Parathyroid adenoma (tissue), 2 donors: Measurements from ENCODE around the gene RNF11.

ENCODE experiments used
- H2AFZ ChIP-seq: fragments of 300-600 bp; sonication (generic); one replicate; pipeline ENCODE4 v1.7.0; 2017; ENCODE audit warnings: antibody characterized with exemption, mild to moderate bottlenecking
- H3K27ac ChIP-seq: fragments of 300-600 bp; sonication (generic); one replicate; pipeline ENCODE4 v1.7.0; 2017
- H3K27me3 ChIP-seq: fragments of 300-600 bp; sonication (generic); one replicate; pipeline ENCODE4 v1.7.0; 2017; ENCODE audit warnings: low read length; ENCODE audit not compliant: control insufficient read depth, insufficient read depth
- H3K36me3 ChIP-seq: fragments of 300-600 bp; sonication (generic); one replicate; pipeline ENCODE4 v1.7.0; 2017; ENCODE audit warnings: low read length; ENCODE audit not compliant: control insufficient read depth, insufficient read depth
- H3K4me1 ChIP-seq: fragments of 300-600 bp; sonication (generic); one replicate; pipeline ENCODE4 v1.7.0; 2017; ENCODE audit warnings: control low read depth
- H3K4me2 ChIP-seq: fragments of 300-600 bp; sonication (generic); one replicate; pipeline ENCODE4 v1.7.0; 2017; ENCODE audit warnings: low read length
- H3K4me3 ChIP-seq: fragments of 300-600 bp; sonication (generic); one replicate; pipeline ENCODE4 v1.7.0; 2017; ENCODE audit warnings: low read depth, low read length
- H3K79me2 ChIP-seq: fragments of 300-600 bp; sonication (generic); one replicate; pipeline ENCODE4 v1.7.0; 2017; ENCODE audit warnings: control low read depth
- H3K9ac ChIP-seq: fragments of 300-600 bp; sonication (generic); one replicate; pipeline ENCODE4 v1.7.0; 2017; ENCODE audit warnings: mild to moderate bottlenecking
- H3K9me3 ChIP-seq: fragments of 300-600 bp; sonication (generic); one replicate; pipeline ENCODE4 v1.7.0; 2017; ENCODE audit warnings: low read length; ENCODE audit not compliant: control insufficient read depth
- CTCF ChIP-seq: fragments of 300-600 bp; sonication (generic); IDR thresholded peaks from one replicate; pipeline ENCODE4 v1.7.0; 2017; ENCODE audit warnings: antibody characterized with exemption, mild to moderate bottlenecking
- donor health status: primary hyperparathyroidism.

The RNF11 gene

GRCh38 chr1:51285055-51285454 is 49.0 kb downstream of the RNF11 start:
- H2AFZ ChIP-seq = no peak overlapping the region
- no peak overlapping the region for H3K27ac ChIP-seq
- H3K4me3 ChIP-seq = no peak overlapping the region
- TF ChIP-seq CTCF = no peak
- H3K79me2 ChIP-seq = no peaks in the 10 kb centered on the region
- no peak overlapping the region for H3K9ac ChIP-seq
- H3K27me3 ChIP-seq = no peaks in the 10 kb centered on the region
- H3K36me3 ChIP-seq = no peaks in the 10 kb centered on the region
- H3K4me1 ChIP-seq = peaks cover 6% of the 10 kb centered on the region
- peak overlapping the region; percentile 26 for H3K4me2 ChIP-seq
- no peaks in the 10 kb centered on the region for H3K9me3 ChIP-seq

GRCh38 chr1:51287966-51288365 is 51.9 kb downstream of the RNF11 start:
- H3K4me3 ChIP-seq = no peak overlapping the region
- no peak overlapping the region for H3K9ac ChIP-seq
- no peak overlapping the region for H3K27ac ChIP-seq
- no peaks in the 10 kb centered on the region for H3K79me2 ChIP-seq
- H3K4me2 ChIP-seq = no peak overlapping the region
- TF ChIP-seq CTCF = no peak
- no peaks in the 10 kb centered on the region for H3K36me3 ChIP-seq
- H3K27me3 ChIP-seq = no peaks in the 10 kb centered on the region
- peaks cover 6% of the 10 kb centered on the region for H3K4me1 ChIP-seq
- H3K9me3 ChIP-seq = no peaks in the 10 kb centered on the region
- H2AFZ ChIP-seq = no peak overlapping the region

- Histone ChIP-seq H3K27ac (no peak overlapping the region), H3K79me2 (no peaks in the 10 kb centered on the region), H3K9ac (no peak overlapping the region), H3K4me3 (no peak overlapping the region), H3K36me3 (no peaks in the 10 kb centered on the region), H2AFZ (no peak overlapping the region), H3K4me2 (no peak overlapping the region), H3K4me1 (peaks cover 6% of the 10 kb centered on the region), H3K27me3 (no peaks in the 10 kb centered on the region), H3K9me3 (no peaks in the 10 kb centered on the region)
- no peak for TF ChIP-seq CTCF
Observed at GRCh38 chr1:51288578-51288977, 52.5 kb downstream of the RNF11 start.

DNA sequence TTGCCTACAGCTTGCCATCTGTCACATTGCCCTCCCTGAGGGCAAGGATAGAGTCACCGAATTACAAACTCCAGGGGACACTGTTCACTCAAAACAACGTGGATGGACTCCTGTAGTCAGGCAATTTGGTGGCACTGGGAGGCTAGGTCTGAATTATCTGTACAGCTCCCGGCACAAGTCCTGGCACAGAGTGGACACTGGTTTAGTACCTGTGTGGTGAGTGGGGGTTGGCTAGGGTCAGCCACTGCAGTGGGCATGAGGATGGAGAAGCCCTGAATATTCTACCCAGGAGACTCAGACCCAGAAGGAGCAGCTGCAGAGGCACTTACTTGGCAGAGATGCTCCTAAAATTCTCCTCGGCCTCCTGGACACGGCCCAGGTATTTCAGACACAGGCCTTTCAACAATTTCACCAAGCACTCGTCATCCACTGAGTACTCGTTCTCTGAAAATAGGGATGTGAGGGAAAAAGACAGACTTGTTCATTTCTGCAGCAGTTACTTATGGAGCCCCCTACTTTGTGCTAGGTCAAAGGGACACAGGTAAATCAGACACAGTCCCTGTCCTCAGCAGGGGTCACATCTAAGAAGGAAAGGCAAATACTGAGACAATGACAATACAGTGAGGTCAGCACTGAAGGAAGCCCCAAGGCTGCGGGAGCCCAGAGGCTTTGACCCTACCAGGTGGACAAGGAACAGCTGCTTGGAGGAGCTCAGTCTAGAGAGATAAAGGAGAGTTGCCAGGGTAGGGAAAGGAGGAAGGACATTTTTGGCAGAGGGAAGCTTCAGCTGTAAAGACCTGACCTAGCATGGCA is 53.8 kb downstream of the RNF11 start:
- Histone ChIP-seq H3K4me3 (no peak overlapping the region), H3K4me2 (no peak overlapping the region), H3K79me2 (no peaks in the 10 kb centered on the region), H3K4me1 (no peaks in the 10 kb centered on the region), H3K27ac (no peak overlapping the region), H3K9me3 (no peaks in the 10 kb centered on the region), H2AFZ (no peak overlapping the region), H3K9ac (no peak overlapping the region), H3K36me3 (no peaks in the 10 kb centered on the region), H3K27me3 (no peaks in the 10 kb centered on the region)
- no peak for TF ChIP-seq CTCF

GRCh38 chr1:51290489-51290847 is 54.4 kb downstream of the RNF11 start:
- H3K36me3 ChIP-seq = no peaks in the 10 kb centered on the region
- H3K79me2 ChIP-seq = no peaks in the 10 kb centered on the region
- no peaks in the 10 kb centered on the region for H3K4me1 ChIP-seq
- no peak for TF ChIP-seq CTCF
- H3K9me3 ChIP-seq = no peaks in the 10 kb centered on the region
- no peak overlapping the region for H2AFZ ChIP-seq
- H3K4me2 ChIP-seq = no peak overlapping the region
- H3K27ac ChIP-seq = no peak overlapping the region
- no peak overlapping the region for H3K9ac ChIP-seq
- H3K27me3 ChIP-seq = no peaks in the 10 kb centered on the region
- no peak overlapping the region for H3K4me3 ChIP-seq
